GM23338 (cell line): Measurements from ENCODE around the gene TMEM200C. TPM values are rescaled to one million over a fixed set of nuclear protein-coding genes. Genes with fewer than 3 reads are reported as not detected.

Source experiments
- ATAC-seq: fragments of 200-7000 bp; cut with Tn5 transposase; 3 replicates; pipeline ENCODE4 v1.9.1; 2020
- DNase-seq: peaks from one replicate; pipeline ENCODE4 v3.0.0-alpha.2; 2015; ENCODE audit warnings: low spot score
- H2AFZ ChIP-seq: fragments of 200-600 bp; sonication (generic); 2 replicates; pipeline ENCODE4 v1.8.0; 2016; ENCODE audit warnings: antibody characterized with exemption, mild to moderate bottlenecking, moderate library complexity
- H3F3A ChIP-seq: fragments of 200-600 bp; sonication (generic); replicated peaks from 2 replicates; pipeline ENCODE4 v1.8.0; 2017; ENCODE audit warnings: antibody characterized with exemption, mixed run types, low read depth
- H3K27ac ChIP-seq: fragments of 200-600 bp; sonication (generic); 2 replicates; pipeline ENCODE4 v1.6.1; 2016; ENCODE audit warnings: low read depth
- H3K27me3 ChIP-seq: fragments of 200-600 bp; sonication (generic); 2 replicates; pipeline ENCODE4 v1.8.0; 2016; ENCODE audit warnings: mild to moderate bottlenecking, mixed run types, moderate library complexity; ENCODE audit not compliant: insufficient read depth
- H3K36me3 ChIP-seq: fragments of 200-600 bp; sonication (generic); 2 replicates; pipeline ENCODE4 v1.8.0; 2016; ENCODE audit warnings: mild to moderate bottlenecking; ENCODE audit not compliant: insufficient read depth
- H3K4me1 ChIP-seq: fragments of 200-600 bp; sonication (generic); 2 replicates; pipeline ENCODE4 v1.8.0; 2016; ENCODE audit warnings: mild to moderate bottlenecking, moderate library complexity; ENCODE audit not compliant: insufficient read depth
- H3K4me2 ChIP-seq: fragments of 200-600 bp; sonication (generic); 2 replicates; pipeline ENCODE4 v1.7.1; 2017; ENCODE audit warnings: mixed run types
- H3K4me3 ChIP-seq: fragments of 200-600 bp; sonication (generic); 2 replicates; pipeline ENCODE4 v1.6.1; 2016; ENCODE audit warnings: mixed run types
- H3K79me2 ChIP-seq: fragments of 200-600 bp; sonication (generic); replicated peaks from 2 replicates; pipeline ENCODE4 v1.8.0; 2017; ENCODE audit warnings: mild to moderate bottlenecking; ENCODE audit not compliant: insufficient read depth
- H3K9me2 ChIP-seq: fragments of 200-600 bp; sonication (generic); 2 replicates; pipeline ENCODE4 v1.8.0; 2017; ENCODE audit not compliant: insufficient read depth
- H4K20me1 ChIP-seq: fragments of 200-600 bp; sonication (generic); replicated peaks from 2 replicates; pipeline ENCODE4 v1.8.0; 2017; ENCODE audit warnings: mild to moderate bottlenecking; ENCODE audit not compliant: insufficient read depth
- H3K27ac Mint-ChIP-seq: 2 replicates; pipeline ENCODE4 v1.8.0; 2020; ENCODE audit warnings: inconsistent platforms, mild to moderate bottlenecking, moderate library complexity, mixed read lengths
- H3K27me3 Mint-ChIP-seq: 3 replicates; pipeline ENCODE4 v1.8.0; 2022; ENCODE audit warnings: low read depth, mild to moderate bottlenecking, moderate library complexity, mixed read lengths, inconsistent platforms; ENCODE audit not compliant: insufficient read depth, poor library complexity
- H3K36me3 Mint-ChIP-seq: 3 replicates; pipeline ENCODE4 v1.8.0; 2021; ENCODE audit warnings: low read depth, mild to moderate bottlenecking, inconsistent platforms, moderate library complexity, mixed read lengths
- H3K4me1 Mint-ChIP-seq: 3 replicates; pipeline ENCODE4 v1.8.0; 2020; ENCODE audit warnings: mild to moderate bottlenecking, inconsistent platforms, mixed read lengths
- H3K4me3 Mint-ChIP-seq: 3 replicates; pipeline ENCODE4 v1.8.0; 2021; ENCODE audit warnings: moderate library complexity, mild to moderate bottlenecking, inconsistent platforms, mixed read lengths
- H3K9me3 Mint-ChIP-seq: 3 replicates; pipeline ENCODE4 v1.8.0; 2020; ENCODE audit warnings: moderate library complexity, mild to moderate bottlenecking, inconsistent platforms, mixed read lengths
- CREB1 ChIP-seq: fragments of 250-450 bp; sonication (Bioruptor Pico); IDR thresholded peaks from 2 replicates; pipeline ENCODE4 v1.5.0; 2020; ENCODE audit warnings: low read depth, mild to moderate bottlenecking, moderate library complexity
- ETS1 ChIP-seq: IDR thresholded peaks from 2 replicates; pipeline ENCODE4 v1.6.1; 2016; ENCODE audit warnings: antibody characterized with exemption
- EZH2phosphoT487 ChIP-seq: fragments of 200-600 bp; sonication (generic); IDR thresholded peaks from one replicate; pipeline ENCODE4 v1.8.1; 2018; ENCODE audit warnings: antibody characterized with exemption; ENCODE audit not compliant: unreplicated experiment
- NANOG ChIP-seq: IDR thresholded peaks from 2 replicates; pipeline ENCODE4 v1.6.1; 2016; ENCODE audit warnings: antibody characterized with exemption, borderline replicate concordance
- ZNF462 ChIP-seq: fragments of 250-450 bp; sonication (Bioruptor Pico); IDR thresholded peaks from 2 replicates; pipeline ENCODE4 v1.5.0; 2020; ENCODE audit warnings: mild to moderate bottlenecking, moderate library complexity
- polyA plus RNA-seq: library from polyadenylated mRNA; unstranded; fragments of >200 nt; fragmentation: Nextera tagmentation; extraction: Ambion mirVana; gene quantifications from 2 replicates; pipeline ENCODE4 v1.2.1, GENCODE V29; 2016
- total RNA-seq: library from RNA; depleted of rRNA; stranded (reverse); fragments of >200 nt; shearing (Covaris generic); gene quantifications from 2 replicates; pipeline ENCODE4 v1.2.3, GENCODE V29; 2014

The TMEM200C gene
- total and polyA plus RNA-seq, 2 experiments from 2014 or later: 0.53 to 6.1 TPM

- TF ChIP-seq ETS1 (no peak), EZH2phosphoT487 (no peak)
Measured at GRCh38 chr18:5941890-5942289, 46.6 kb upstream of the TMEM200C start (continued).

DNA sequence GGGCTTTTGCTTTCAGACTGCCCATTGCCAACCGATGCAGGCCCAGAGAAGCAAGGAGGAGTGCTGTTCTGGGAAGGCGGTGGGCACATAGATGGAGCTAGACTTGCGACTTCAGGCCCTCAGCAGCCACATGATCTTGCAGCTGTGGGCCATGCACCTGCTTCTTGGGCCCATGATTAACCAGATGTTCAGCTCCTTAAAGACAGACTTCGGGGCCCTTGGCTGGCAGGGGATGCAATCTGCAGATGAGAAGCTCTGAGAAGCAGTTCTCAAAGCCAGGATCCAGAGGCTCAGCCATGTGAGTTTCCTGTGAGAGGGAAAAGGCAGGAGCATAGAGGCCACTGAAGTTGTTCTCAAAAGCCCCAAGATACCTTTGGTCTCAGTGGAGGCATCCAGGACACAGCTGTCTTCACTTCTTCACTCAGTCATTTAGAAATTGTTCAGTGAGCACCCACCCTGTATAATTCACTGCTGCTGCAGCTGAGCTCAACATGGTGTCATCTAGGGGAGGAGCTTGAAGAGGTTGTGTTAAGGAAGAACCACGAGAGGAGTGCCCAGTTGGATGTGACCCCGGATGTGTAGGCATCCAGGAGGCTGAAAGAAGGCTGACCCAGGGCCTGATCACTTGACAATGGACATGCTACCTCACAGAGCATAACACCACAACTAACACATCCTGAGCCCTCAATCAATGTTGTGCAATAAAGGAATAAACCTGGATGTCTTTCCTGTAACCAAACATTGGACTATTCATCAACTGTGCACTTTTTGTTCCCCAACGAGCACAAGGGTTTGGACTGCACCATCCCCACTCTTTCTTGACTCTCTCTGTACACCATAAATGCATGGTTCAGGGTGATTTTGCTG lies 44.7 kb upstream of the TMEM200C start:
- H3K4me1 ChIP-seq: peaks cover 18% of the 10 kb centered on the region; the same call in 1 of the 2 replicates
- no peaks in the 10 kb centered on the region for H3K27me3 ChIP-seq
- H4K20me1 ChIP-seq: no peaks in the 10 kb centered on the region
- H3K9me2 ChIP-seq: no peaks in the 10 kb centered on the region
- H3K36me3 ChIP-seq: no peaks in the 10 kb centered on the region
- H3K4me2 ChIP-seq: no peak overlapping the region
- TF ChIP-seq ZNF462 (CRISPR knock-in tag): no peak
- no peak for TF ChIP-seq CREB1 (CRISPR knock-in tag)
- no peak for TF ChIP-seq NANOG
- no peak for TF ChIP-seq EZH2phosphoT487
- H3K4me3 ChIP-seq: no peak overlapping the region
- H3K27ac ChIP-seq: no peak overlapping the region
- no peaks in the 10 kb centered on the region for H3F3A ChIP-seq
- H2AFZ ChIP-seq: no peak overlapping the region
- H3K4me1 Mint-ChIP-seq: peaks cover 27% of the 10 kb centered on the region
- H3K27ac Mint-ChIP-seq: no peak overlapping the region
- peaks cover 12% of the 10 kb centered on the region for H3K27me3 Mint-ChIP-seq
- ATAC-seq: no peak
- no peak for DNase-seq
- no peaks in the 10 kb centered on the region for H3K9me3 Mint-ChIP-seq
- no peak overlapping the region for H3K4me3 Mint-ChIP-seq
- no peaks in the 10 kb centered on the region for H3K79me2 ChIP-seq
- no peaks in the 10 kb centered on the region for H3K36me3 Mint-ChIP-seq
